T-helper 1 cell treated with Interleukin-12 subunit alpha and Interleukin-12 subunit beta and Interleukin-4 antibody, amounts not matched to agents 30 μg/mL and 1 μg/mL, for 36 hours (primary cell): ENCODE measurements around the gene MT1X.
"Not testable (repeated sequence)": the region's sequence is repeated elsewhere in the genome, so short reads cannot be mapped to it uniquely, and the experiment has no call there.

Experiments
- H3K27ac Mint-ChIP-seq: one replicate; pipeline ENCODE4 v1.8.0; 2021; ENCODE audit warnings: mild to moderate bottlenecking, mixed read lengths
- H3K27me3 Mint-ChIP-seq: one replicate; pipeline ENCODE4 v1.8.0; 2021; ENCODE audit warnings: low read depth, mixed read lengths
- H3K36me3 Mint-ChIP-seq: one replicate; pipeline ENCODE4 v1.8.0; 2021; ENCODE audit warnings: low read depth, mixed read lengths
- H3K4me1 Mint-ChIP-seq: one replicate; pipeline ENCODE4 v1.8.0; 2021; ENCODE audit warnings: low read depth, mixed read lengths
- H3K4me3 Mint-ChIP-seq: one replicate; pipeline ENCODE4 v1.8.0; 2021; ENCODE audit warnings: mild to moderate bottlenecking, moderate library complexity, mixed read lengths
- H3K9me3 Mint-ChIP-seq: one replicate; pipeline ENCODE4 v1.8.0; 2021; ENCODE audit warnings: mixed read lengths

Gene MT1X

GRCh38 chr16:56645838-56646237, 36.4 kb upstream of the MT1X start:
- Mint-ChIP-seq H3K4me3 (no peak overlapping the region), H3K9me3 (no peaks in the 10 kb centered on the region), H3K27me3 (peaks cover 62% of the 10 kb centered on the region), H3K36me3 (no peaks in the 10 kb centered on the region), H3K4me1 (peaks cover 19% of the 10 kb centered on the region), H3K27ac (no peak overlapping the region)

- H3K27ac Mint-ChIP-seq = no peak overlapping the region
- no peaks in the 10 kb centered on the region for H3K9me3 Mint-ChIP-seq
- H3K36me3 Mint-ChIP-seq = no peaks in the 10 kb centered on the region
- peaks cover 12% of the 10 kb centered on the region for H3K4me1 Mint-ChIP-seq
- H3K4me3 Mint-ChIP-seq = no peak overlapping the region
- H3K27me3 Mint-ChIP-seq = peaks cover 65% of the 10 kb centered on the region
These were observed 34.4 kb upstream of the MT1X start for GRCh38 chr16:56647641-56648431.

- H3K27me3 Mint-ChIP-seq = peaks cover 63% of the 10 kb centered on the region
- no peak overlapping the region for H3K4me3 Mint-ChIP-seq
- peaks cover under 1% of the 10 kb centered on the region for H3K4me1 Mint-ChIP-seq
- H3K27ac Mint-ChIP-seq = no peak overlapping the region
- H3K36me3 Mint-ChIP-seq = no peaks in the 10 kb centered on the region
- H3K9me3 Mint-ChIP-seq = no peaks in the 10 kb centered on the region
These were observed 33.0 kb upstream of the MT1X start for GRCh38 chr16:56649271-56649670.

GRCh38 chr16:56649820-56650219, 32.5 kb upstream of the MT1X start:
- Mint-ChIP-seq H3K9me3 (no peaks in the 10 kb centered on the region), H3K4me1 (no peaks in the 10 kb centered on the region), H3K4me3 (no peak overlapping the region), H3K27ac (no peak overlapping the region), H3K27me3 (peaks cover 59% of the 10 kb centered on the region), H3K36me3 (no peaks in the 10 kb centered on the region)

GRCh38 chr16:56651586-56651985, 30.7 kb upstream of the MT1X start, which contains the start of gene MT1B:
Gene MT1B (plus strand): TSS chr16:56651886. CDS start chr16:56651954, 68 bp downstream.
- Mint-ChIP-seq H3K27me3 (peaks cover 46% of the 10 kb centered on the region), H3K4me3 (no peak within 1 kb of the TSS), H3K36me3 (no peaks in the 10 kb centered on the region), H3K9me3 (no peaks in the 10 kb centered on the region), H3K27ac (no peak within 1 kb of the TSS), H3K4me1 (no peaks in the 10 kb centered on the region)

- H3K4me3 Mint-ChIP-seq = no peak overlapping the region
- H3K4me1 Mint-ChIP-seq = peaks cover 4% of the 10 kb centered on the region
- H3K27ac Mint-ChIP-seq = no peak overlapping the region
- H3K36me3 Mint-ChIP-seq = peaks cover 1% of the 10 kb centered on the region
- H3K27me3 Mint-ChIP-seq = peaks cover 38% of the 10 kb centered on the region
- no peaks in the 10 kb centered on the region for H3K9me3 Mint-ChIP-seq
These were observed 29.7 kb upstream of the MT1X start for GRCh38 chr16:56652600-56652999.

GRCh38 chr16:56653218-56653617, 29.1 kb upstream of the MT1X start:
- no peaks in the 10 kb centered on the region for H3K9me3 Mint-ChIP-seq
- peaks cover 34% of the 10 kb centered on the region for H3K27me3 Mint-ChIP-seq
- no peak overlapping the region for H3K27ac Mint-ChIP-seq

GRCh38 chr16:56657555-56658326, 24.5 kb upstream of the MT1X start, which contains the start of gene MT1F:
Gene MT1F (plus strand): TSS chr16:56657959. CDS start chr16:56658059, 100 bp downstream.
- peaks cover 18% of the 10 kb centered on the region for H3K4me1 Mint-ChIP-seq
- no peaks in the 10 kb centered on the region for H3K9me3 Mint-ChIP-seq
- H3K27me3 Mint-ChIP-seq = peaks cover 28% of the 10 kb centered on the region
- H3K27ac Mint-ChIP-seq = peak within 1 kb of the TSS; percentile 88
- peak within 1 kb of the TSS; percentile 95 for H3K4me3 Mint-ChIP-seq
- peaks cover 6% of the 10 kb centered on the region for H3K36me3 Mint-ChIP-seq

More at GRCh38 chr16:56653218-56653617, 29.1 kb upstream of the MT1X start:
- peaks cover 8% of the 10 kb centered on the region for H3K4me1 Mint-ChIP-seq
- H3K4me3 Mint-ChIP-seq = no peak overlapping the region
- peaks cover 1% of the 10 kb centered on the region for H3K36me3 Mint-ChIP-seq

GRCh38 chr16:56658327-56658875, 23.9 kb upstream of the MT1X start:
- Mint-ChIP-seq H3K36me3 (peaks cover 7% of the 10 kb centered on the region), H3K4me3 (peak overlapping the region; percentile 95), H3K9me3 (no peaks in the 10 kb centered on the region), H3K27ac (peak overlapping the region; percentile 88), H3K4me1 (peaks cover 22% of the 10 kb centered on the region), H3K27me3 (peaks cover 26% of the 10 kb centered on the region)

GRCh38 chr16:56662357-56663354, 19.6 kb upstream of the MT1X start:
- peaks cover 27% of the 10 kb centered on the region for H3K4me1 Mint-ChIP-seq
- H3K4me3 Mint-ChIP-seq = peak overlapping the region; percentile 81

GRCh38 chr16:56664506-56664905, 17.8 kb upstream of the MT1X start:
- no peak overlapping the region for H3K4me3 Mint-ChIP-seq
- peaks cover 31% of the 10 kb centered on the region for H3K4me1 Mint-ChIP-seq
- H3K27me3 Mint-ChIP-seq = peaks cover 65% of the 10 kb centered on the region
- H3K36me3 Mint-ChIP-seq = peaks cover 10% of the 10 kb centered on the region
- H3K9me3 Mint-ChIP-seq = no peaks in the 10 kb centered on the region
- no peak overlapping the region for H3K27ac Mint-ChIP-seq

More at GRCh38 chr16:56662357-56663354, 19.6 kb upstream of the MT1X start:
- no peaks in the 10 kb centered on the region for H3K9me3 Mint-ChIP-seq
- no peak overlapping the region for H3K27ac Mint-ChIP-seq
- peaks cover 48% of the 10 kb centered on the region for H3K27me3 Mint-ChIP-seq
- peaks cover 6% of the 10 kb centered on the region for H3K36me3 Mint-ChIP-seq

GRCh38 chr16:56665286-56666261, 16.7 kb upstream of the MT1X start:
- H3K4me3 Mint-ChIP-seq, H3K36me3 Mint-ChIP-seq, H3K27ac Mint-ChIP-seq, H3K9me3 Mint-ChIP-seq: not testable (repeated sequence)
- Mint-ChIP-seq H3K27me3 (peaks cover 70% of the 10 kb centered on the region), H3K4me1 (peaks cover 34% of the 10 kb centered on the region)
